HepG2 (cell line): ENCODE data around the gene CEP104. TPM values are rescaled to one million over a fixed set of nuclear protein-coding genes. Genes with fewer than 3 reads are reported as not detected.
A peak's percentile ranks its signal among the peaks of the same experiment; 100 is the strongest.

ENCODE experiments used
- CAMTA2 ChIP-seq: sonication (generic); formaldehyde crosslinking; IDR thresholded peaks from 2 replicates; pipeline ENCODE4 v1.4.0; 2020; ENCODE audit warnings: mild to moderate bottlenecking, missing genetic modification reagents, borderline replicate concordance
- FOSL1 ChIP-seq: sonication (generic); formaldehyde crosslinking; IDR thresholded peaks from 2 replicates; pipeline ENCODE4 v1.9.0; 2021; ENCODE audit warnings: missing genetic modification reagents, borderline replicate concordance
- KDM2A ChIP-seq: sonication (generic); formaldehyde crosslinking; IDR thresholded peaks from 2 replicates; pipeline ENCODE4 v1.4.0; 2020; ENCODE audit warnings: low read depth, missing genetic modification reagents, borderline replicate concordance
- MIER3 ChIP-seq: IDR thresholded peaks from 2 replicates; pipeline ENCODE4 v1.6.1; 2016; ENCODE audit warnings: missing compliant biosample characterization, borderline replicate concordance
- NONO ChIP-seq, 2 experiments: fragments of 450-650 bp in 1 of 2; sonication (generic) in 1 of 2; formaldehyde crosslinking in 1 of 2; IDR thresholded peaks in 1 of 2; conservative IDR thresholded peaks in 1 of 2; 2 replicates each; pipeline versions ENCODE4 v1.6.1 to v1.8.0; 2017 to 2022; ENCODE audit warnings: mild to moderate bottlenecking in 1 of 2, missing genetic modification reagents in 1 of 2, moderate library complexity in 1 of 2
- PAX8 ChIP-seq: sonication (generic); formaldehyde crosslinking; IDR thresholded peaks from 2 replicates; pipeline ENCODE4 v1.8.0; 2022; ENCODE audit warnings: mild to moderate bottlenecking, missing genetic modification reagents, borderline replicate concordance
- PHF21A ChIP-seq: sonication (generic); formaldehyde crosslinking; IDR thresholded peaks from 2 replicates; pipeline ENCODE4 v1.5.0; 2020; ENCODE audit warnings: mild to moderate bottlenecking, missing genetic modification reagents
- POLR2A ChIP-seq, 2 experiments: IDR thresholded peaks; 2 replicates each; pipeline ENCODE4 v1.6.1; 2011; ENCODE audit warnings: low read depth in 2 of 2, low read length in 2 of 2, mild to moderate bottlenecking in 1 of 2, moderate library complexity in 1 of 2; ENCODE audit not compliant: insufficient read depth in 1 of 2
- PRPF4 ChIP-seq: fragments of 200-400 bp; formaldehyde crosslinking; IDR thresholded peaks from 2 replicates; pipeline ENCODE4 v1.6.1; 2016; ENCODE audit warnings: low read length, low read depth; ENCODE audit not compliant: poor library complexity, severe bottlenecking
- RCOR2 ChIP-seq: IDR thresholded peaks from 2 replicates; pipeline ENCODE4 v1.6.1; 2016; ENCODE audit warnings: missing biosample characterization, missing genetic modification reagents
- RXRA ChIP-seq: sonication (generic); formaldehyde crosslinking; IDR thresholded peaks from 2 replicates; pipeline ENCODE4 v1.5.1; 2020; ENCODE audit warnings: missing genetic modification reagents
- SIN3B ChIP-seq: fragments of 150-350 bp; IDR thresholded peaks from 2 replicates; pipeline ENCODE4 v1.6.1; 2014; ENCODE audit warnings: low read length
- SP4 ChIP-seq: sonication (generic); formaldehyde crosslinking; IDR thresholded peaks from 2 replicates; pipeline ENCODE4 v1.8.1; 2023; ENCODE audit warnings: mild to moderate bottlenecking, missing genetic modification reagents
- TOPORS ChIP-seq: sonication (generic); formaldehyde crosslinking; IDR thresholded peaks from 2 replicates; pipeline ENCODE4 v1.8.0; 2023; ENCODE audit warnings: mild to moderate bottlenecking, missing genetic modification reagents
- ZNF367 ChIP-seq: sonication (generic); formaldehyde crosslinking; IDR thresholded peaks from 2 replicates; pipeline ENCODE4 v1.4.0; 2020; ENCODE audit warnings: missing genetic modification reagents, borderline replicate concordance
- ZNF547 ChIP-seq: sonication (generic); formaldehyde crosslinking; IDR thresholded peaks from 2 replicates; pipeline ENCODE4 v1.5.1; 2020; ENCODE audit warnings: mild to moderate bottlenecking, missing genetic modification reagents
- ZNF570 ChIP-seq: sonication (generic); formaldehyde crosslinking; IDR thresholded peaks from 2 replicates; pipeline ENCODE4 v1.4.0; 2020; ENCODE audit warnings: mild to moderate bottlenecking, missing genetic modification reagents, borderline replicate concordance
- ZNF891 ChIP-seq: sonication (generic); formaldehyde crosslinking; IDR thresholded peaks from 2 replicates; pipeline ENCODE4 v1.5.0; 2020; ENCODE audit warnings: mild to moderate bottlenecking, missing genetic modification reagents
- ZSCAN21 ChIP-seq: sonication (generic); formaldehyde crosslinking; IDR thresholded peaks from 2 replicates; pipeline ENCODE4 v1.8.0; 2022; ENCODE audit warnings: mild to moderate bottlenecking, missing genetic modification reagents, moderate library complexity, borderline replicate concordance
- polyA plus RNA-seq, 8 experiments: library from polyadenylated mRNA; depleted of rRNA in 3 of 8; stranded (reverse) in 7 of 8; unstranded in 1 of 8; fragments of >200 nt; fragmentation: Illumina TruSeq in 4 of 8; extraction: Trizol in 4 of 8; gene quantifications; 2 replicates each; pipeline versions ENCODE4 v1.2.1 to v1.2.3, GENCODE V29; 2011 to 2016; ENCODE audit warnings: low read depth in 4 of 8, missing spikeins in 1 of 8, mixed read lengths in 1 of 8; ENCODE audit not compliant: insufficient read depth in 1 of 8
- total RNA-seq, 5 experiments: library from RNA; depleted of rRNA; stranded (reverse); fragments of >200 nt; fragmentation: Illumina TruSeq; extraction: Trizol; gene quantifications; 2 replicates each; pipeline ENCODE4 v1.2.3, GENCODE V29; 2016; ENCODE audit warnings: low read depth in 1 of 5
- TF ChIP-seq, protein P1 (sequence below): sonication (generic); formaldehyde crosslinking; IDR thresholded peaks from 2 replicates; pipeline ENCODE4 v1.5.1; 2020; ENCODE audit warnings: missing genetic modification reagents, mild to moderate bottlenecking, borderline replicate concordance
- TF ChIP-seq, protein P2 (sequence below): IDR thresholded peaks from 2 replicates; pipeline ENCODE4 v1.6.1; 2018; ENCODE audit warnings: missing genetic modification reagents
- TF ChIP-seq, protein P3 (sequence below): sonication (generic); formaldehyde crosslinking; IDR thresholded peaks from 2 replicates; pipeline ENCODE4 v1.4.0; 2020; ENCODE audit warnings: missing genetic modification reagents, mild to moderate bottlenecking, borderline replicate concordance

The CEP104 gene
- total and polyA plus RNA-seq, 2 of the 13 experiments (the other 11 are each of a cell fraction or from before 2014, with no cell fraction given): 20.4 to 30.1 TPM

GRCh38 chr1:3772715-3773571, 84.1 kb downstream of the CEP104 start, which contains the start of gene SMIM1 (continued):
- TF ChIP-seq PRPF4: no peak
- TF ChIP-seq SP4 (CRISPR knock-in tag): no peak
- TF ChIP-seq ZNF367 (CRISPR knock-in tag): 0 out of 2 replicates have a peak, but pooled peaks have one; percentile 71
- no peak for TF ChIP-seq ZNF547 (CRISPR knock-in tag)
- TF ChIP-seq KDM2A: no peak
- TF ChIP-seq ZSCAN21 (CRISPR knock-in tag): no peak
- no peak for TF ChIP-seq MIER3 (CRISPR knock-in tag)
- TF ChIP-seq POLR2A (IDR thresholded peaks at IDR 0.05; ENCODE audit: insufficient read depth in 1 of 2, low read depth in 2 of 2, low read length in 2 of 2): no peak
- TF ChIP-seq SIN3B: no peak
- TF ChIP-seq, protein P1, sequence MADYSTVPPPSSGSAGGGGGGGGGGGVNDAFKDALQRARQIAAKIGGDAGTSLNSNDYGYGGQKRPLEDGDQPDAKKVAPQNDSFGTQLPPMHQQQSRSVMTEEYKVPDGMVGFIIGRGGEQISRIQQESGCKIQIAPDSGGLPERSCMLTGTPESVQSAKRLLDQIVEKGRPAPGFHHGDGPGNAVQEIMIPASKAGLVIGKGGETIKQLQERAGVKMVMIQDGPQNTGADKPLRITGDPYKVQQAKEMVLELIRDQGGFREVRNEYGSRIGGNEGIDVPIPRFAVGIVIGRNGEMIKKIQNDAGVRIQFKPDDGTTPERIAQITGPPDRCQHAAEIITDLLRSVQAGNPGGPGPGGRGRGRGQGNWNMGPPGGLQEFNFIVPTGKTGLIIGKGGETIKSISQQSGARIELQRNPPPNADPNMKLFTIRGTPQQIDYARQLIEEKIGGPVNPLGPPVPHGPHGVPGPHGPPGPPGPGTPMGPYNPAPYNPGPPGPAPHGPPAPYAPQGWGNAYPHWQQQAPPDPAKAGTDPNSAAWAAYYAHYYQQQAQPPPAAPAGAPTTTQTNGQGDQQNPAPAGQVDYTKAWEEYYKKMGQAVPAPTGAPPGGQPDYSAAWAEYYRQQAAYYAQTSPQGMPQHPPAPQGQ: no peak
- no peak; the same call in 1 of the 2 replicates for TF ChIP-seq CAMTA2 (CRISPR knock-in tag)
- no peak for TF ChIP-seq NONO (IDR thresholded peaks at IDR 0.05)
- no peak for TF ChIP-seq NONO (CRISPR knock-in tag; conservative IDR thresholded peaks at IDR 0.05)
- TF ChIP-seq ZNF891: peak; percentile 53; the same call in 1 of the 2 replicates
- no peak for TF ChIP-seq ZNF570 (CRISPR knock-in tag)
- TF ChIP-seq PAX8 (CRISPR knock-in tag): no peak
- TF ChIP-seq RXRA (CRISPR knock-in tag): peak; percentile 15; the same call in 1 of the 2 replicates
- TF ChIP-seq PHF21A (CRISPR knock-in tag): peak; percentile 22
- TF ChIP-seq, protein P2, sequence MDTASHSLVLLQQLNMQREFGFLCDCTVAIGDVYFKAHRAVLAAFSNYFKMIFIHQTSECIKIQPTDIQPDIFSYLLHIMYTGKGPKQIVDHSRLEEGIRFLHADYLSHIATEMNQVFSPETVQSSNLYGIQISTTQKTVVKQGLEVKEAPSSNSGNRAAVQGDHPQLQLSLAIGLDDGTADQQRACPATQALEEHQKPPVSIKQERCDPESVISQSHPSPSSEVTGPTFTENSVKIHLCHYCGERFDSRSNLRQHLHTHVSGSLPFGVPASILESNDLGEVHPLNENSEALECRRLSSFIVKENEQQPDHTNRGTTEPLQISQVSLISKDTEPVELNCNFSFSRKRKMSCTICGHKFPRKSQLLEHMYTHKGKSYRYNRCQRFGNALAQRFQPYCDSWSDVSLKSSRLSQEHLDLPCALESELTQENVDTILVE (CRISPR knock-in tag): no peak
- no peak for TF ChIP-seq TOPORS
- TF ChIP-seq, protein P3, sequence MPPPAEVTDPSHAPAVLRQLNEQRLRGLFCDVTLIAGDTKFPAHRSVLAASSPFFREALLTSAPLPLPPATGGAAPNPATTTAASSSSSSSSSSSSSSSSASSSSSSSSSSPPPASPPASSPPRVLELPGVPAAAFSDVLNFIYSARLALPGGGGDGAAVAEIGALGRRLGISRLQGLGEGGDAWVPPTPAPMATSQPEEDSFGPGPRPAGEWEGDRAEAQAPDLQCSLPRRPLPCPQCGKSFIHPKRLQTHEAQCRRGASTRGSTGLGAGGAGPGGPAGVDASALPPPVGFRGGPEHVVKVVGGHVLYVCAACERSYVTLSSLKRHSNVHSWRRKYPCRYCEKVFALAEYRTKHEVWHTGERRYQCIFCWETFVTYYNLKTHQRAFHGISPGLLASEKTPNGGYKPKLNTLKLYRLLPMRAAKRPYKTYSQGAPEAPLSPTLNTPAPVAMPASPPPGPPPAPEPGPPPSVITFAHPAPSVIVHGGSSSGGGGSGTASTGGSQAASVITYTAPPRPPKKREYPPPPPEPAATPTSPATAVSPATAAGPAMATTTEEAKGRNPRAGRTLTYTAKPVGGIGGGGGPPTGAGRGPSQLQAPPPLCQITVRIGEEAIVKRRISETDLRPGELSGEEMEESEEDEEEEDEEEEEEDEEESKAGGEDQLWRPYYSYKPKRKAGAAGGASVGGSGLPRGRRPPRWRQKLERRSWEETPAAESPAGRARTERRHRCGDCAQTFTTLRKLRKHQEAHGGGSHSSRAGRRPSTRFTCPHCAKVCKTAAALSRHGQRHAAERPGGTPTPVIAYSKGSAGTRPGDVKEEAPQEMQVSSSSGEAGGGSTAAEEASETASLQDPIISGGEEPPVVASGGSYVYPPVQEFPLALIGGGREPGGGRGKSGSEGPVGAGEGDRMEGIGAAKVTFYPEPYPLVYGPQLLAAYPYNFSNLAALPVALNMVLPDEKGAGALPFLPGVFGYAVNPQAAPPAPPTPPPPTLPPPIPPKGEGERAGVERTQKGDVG (CRISPR knock-in tag): no peak
- TF ChIP-seq FOSL1 (CRISPR knock-in tag): no peak
- no peak for TF ChIP-seq RCOR2
